PC-3 (cell line): ENCODE data around the gene PANK1.

Experiments
- EZH2 ChIP-seq: fragments of 300-600 bp; sonication (generic); IDR thresholded peaks from one replicate; pipeline ENCODE4 v1.6.1; 2017; ENCODE audit warnings: antibody characterized with exemption, mild to moderate bottlenecking, low read length; ENCODE audit not compliant: unreplicated experiment
- EZH2phosphoT487 ChIP-seq: fragments of 300-600 bp; sonication (generic); IDR thresholded peaks from 2 replicates; pipeline ENCODE4 v1.6.1; 2018; ENCODE audit warnings: mild to moderate bottlenecking, antibody characterized with exemption, low read length, borderline replicate concordance
- TF ChIP-seq, protein P1 (sequence below): fragments of 300-600 bp; sonication (generic); conservative IDR thresholded peaks from 2 replicates; pipeline ENCODE4 v1.5.1; 2017; ENCODE audit warnings: antibody characterized with exemption, low read depth, mild to moderate bottlenecking, low read length

DNA sequence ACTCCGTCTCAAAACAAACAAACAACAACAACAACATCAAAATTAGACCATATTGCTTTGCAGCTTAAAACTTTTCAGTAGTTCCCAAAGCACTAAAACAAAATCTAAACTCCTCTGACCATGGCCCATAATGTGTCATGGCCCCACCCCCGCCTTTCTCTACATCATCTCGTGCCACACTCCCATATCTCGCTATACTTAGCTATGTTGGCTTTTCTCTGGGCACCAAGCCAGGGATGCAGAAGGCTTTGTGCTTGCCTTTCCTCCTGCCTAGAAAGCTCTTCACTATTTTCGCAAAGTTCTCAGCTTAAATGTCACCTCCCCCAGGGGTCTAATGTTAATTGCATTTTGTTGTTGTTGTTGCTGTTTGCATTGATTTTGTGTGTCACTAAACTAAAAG lies 94.5 kb downstream of the PANK1 start:
- TF ChIP-seq, protein P1, sequence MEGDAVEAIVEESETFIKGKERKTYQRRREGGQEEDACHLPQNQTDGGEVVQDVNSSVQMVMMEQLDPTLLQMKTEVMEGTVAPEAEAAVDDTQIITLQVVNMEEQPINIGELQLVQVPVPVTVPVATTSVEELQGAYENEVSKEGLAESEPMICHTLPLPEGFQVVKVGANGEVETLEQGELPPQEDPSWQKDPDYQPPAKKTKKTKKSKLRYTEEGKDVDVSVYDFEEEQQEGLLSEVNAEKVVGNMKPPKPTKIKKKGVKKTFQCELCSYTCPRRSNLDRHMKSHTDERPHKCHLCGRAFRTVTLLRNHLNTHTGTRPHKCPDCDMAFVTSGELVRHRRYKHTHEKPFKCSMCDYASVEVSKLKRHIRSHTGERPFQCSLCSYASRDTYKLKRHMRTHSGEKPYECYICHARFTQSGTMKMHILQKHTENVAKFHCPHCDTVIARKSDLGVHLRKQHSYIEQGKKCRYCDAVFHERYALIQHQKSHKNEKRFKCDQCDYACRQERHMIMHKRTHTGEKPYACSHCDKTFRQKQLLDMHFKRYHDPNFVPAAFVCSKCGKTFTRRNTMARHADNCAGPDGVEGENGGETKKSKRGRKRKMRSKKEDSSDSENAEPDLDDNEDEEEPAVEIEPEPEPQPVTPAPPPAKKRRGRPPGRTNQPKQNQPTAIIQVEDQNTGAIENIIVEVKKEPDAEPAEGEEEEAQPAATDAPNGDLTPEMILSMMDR, result no peak
- TF ChIP-seq EZH2phosphoT487 (no peak), EZH2 (no peak)
